BE2C (cell line): ENCODE data around the gene PRSS56.

Source experiments
- DNase-seq: peaks from one replicate; pipeline ENCODE4 v3.0.0-alpha.2; 2020
- H3K27me3 ChIP-seq: fragments of 250-450 bp; sonication (Bioruptor Pico); 2 replicates; pipeline ENCODE4 v1.5.1; 2020; ENCODE audit warnings: mild to moderate bottlenecking
- H3K36me3 ChIP-seq: fragments of 250-450 bp; sonication (Bioruptor Pico); 2 replicates; pipeline ENCODE4 v1.5.1; 2020; ENCODE audit warnings: mild to moderate bottlenecking
- H3K4me1 ChIP-seq: fragments of 250-450 bp; sonication (Bioruptor Pico); 2 replicates; pipeline ENCODE4 v1.5.1; 2020
- H3K4me3 ChIP-seq: 2 replicates; pipeline ENCODE4 v1.5.1; 2011; ENCODE audit warnings: low read depth, low read length
- H3K9me3 ChIP-seq: fragments of 250-450 bp; sonication (Bioruptor Pico); 2 replicates; pipeline ENCODE4 v1.5.1; 2020
- CTCF ChIP-seq: IDR thresholded peaks from 2 replicates; pipeline ENCODE4 v1.5.1; 2012; ENCODE audit warnings: mild to moderate bottlenecking, low read depth, low read length

PRSS56 gene

DNA sequence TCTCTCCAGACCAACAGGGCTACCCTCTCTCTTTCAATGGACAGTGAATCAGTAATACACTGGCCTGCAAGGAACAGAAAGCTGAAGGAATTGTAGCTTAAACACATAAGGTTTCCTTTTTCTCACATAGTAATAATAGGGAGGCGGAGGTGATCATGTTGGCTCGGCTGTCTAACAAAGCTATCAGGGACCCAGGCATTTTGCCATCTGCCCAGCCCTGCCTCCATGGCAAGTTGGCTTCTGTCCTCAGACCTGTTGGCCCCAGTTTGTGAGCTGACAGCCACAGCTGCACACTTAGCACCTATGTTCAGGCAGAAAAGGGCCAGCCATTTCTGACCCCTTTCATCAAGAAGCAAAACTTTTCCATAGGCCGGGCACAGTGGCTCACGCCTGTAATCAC, 17.3 kb downstream of the PRSS56 start:
- no peak for TF ChIP-seq CTCF
- Histone ChIP-seq H3K36me3 (no peaks in the 10 kb centered on the region), H3K9me3 (no peaks in the 10 kb centered on the region), H3K27me3 (no peaks in the 10 kb centered on the region), H3K4me3 (no peak overlapping the region), H3K4me1 (peaks cover 7% of the 10 kb centered on the region; the same call in 1 of the 2 replicates)
- DNase-seq, result no peak

- no peak for TF ChIP-seq CTCF
- H3K36me3 ChIP-seq, result no peaks in the 10 kb centered on the region; the same call in 1 of the 2 replicates
- H3K27me3 ChIP-seq, result no peaks in the 10 kb centered on the region
- no peaks in the 10 kb centered on the region for H3K4me1 ChIP-seq
- H3K4me3 ChIP-seq, result no peak overlapping the region
- H3K9me3 ChIP-seq, result no peaks in the 10 kb centered on the region
- no peak for DNase-seq
Measured at GRCh38 chr2:232538671-232539070, 18.5 kb downstream of the PRSS56 start.

DNA sequence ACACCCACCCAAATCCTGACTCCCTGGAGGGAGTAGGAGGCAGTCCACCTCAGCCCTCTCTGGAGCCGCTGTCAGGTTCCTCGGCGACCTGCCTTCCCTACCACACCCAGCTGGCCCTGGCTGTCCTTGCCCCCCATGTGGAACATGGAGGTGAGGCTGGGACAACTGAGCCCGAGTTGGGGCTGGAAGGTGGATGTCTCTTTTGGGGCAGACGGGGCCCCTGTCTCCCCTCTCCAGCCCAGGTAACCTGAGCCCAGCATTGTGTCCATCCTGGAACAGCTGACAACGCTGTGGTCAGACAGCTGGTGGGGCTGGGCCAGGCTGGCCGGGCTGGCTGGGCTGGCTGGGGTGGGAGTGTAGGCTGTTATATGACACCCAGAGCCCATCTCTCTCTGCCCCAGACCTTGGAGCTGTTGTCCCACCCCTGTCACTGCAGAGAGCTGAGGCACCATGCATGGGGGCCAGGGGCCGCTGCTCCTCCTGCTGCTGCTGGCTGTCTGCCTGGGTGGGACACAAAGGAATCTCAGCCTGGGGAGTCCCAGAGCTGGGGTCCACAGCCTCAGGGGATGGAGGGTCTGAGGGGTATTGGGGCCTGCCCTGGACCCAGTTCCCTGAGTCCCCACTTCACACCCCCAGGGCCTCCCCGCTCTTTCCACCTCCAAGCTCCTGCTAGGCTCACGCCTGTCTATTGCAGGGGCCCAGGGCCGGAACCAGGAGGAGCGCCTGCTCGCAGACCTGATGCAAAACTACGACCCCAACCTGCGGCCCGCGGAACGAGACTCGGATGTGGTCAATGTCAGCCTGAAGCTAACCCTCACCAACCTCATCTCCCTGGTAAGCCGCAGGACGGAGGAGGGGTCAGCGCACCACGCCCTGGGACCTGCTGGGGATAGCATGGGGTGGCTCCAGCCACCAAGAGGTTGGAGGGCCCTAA, 19.4 kb downstream of the PRSS56 start, which contains the start of gene CHRNG:
Gene CHRNG (plus strand): TSS at position 395 of the 934 bp plus-strand sequence. CDS start 56 bp downstream, at position 451.
- no peak for TF ChIP-seq CTCF
- Histone ChIP-seq H3K36me3 (no peaks in the 10 kb centered on the region; the same call in 1 of the 2 replicates), H3K4me3 (no peak within 1 kb of the TSS), H3K4me1 (no peaks in the 10 kb centered on the region), H3K27me3 (no peaks in the 10 kb centered on the region), H3K9me3 (no peaks in the 10 kb centered on the region)
- no peak for DNase-seq

DNA sequence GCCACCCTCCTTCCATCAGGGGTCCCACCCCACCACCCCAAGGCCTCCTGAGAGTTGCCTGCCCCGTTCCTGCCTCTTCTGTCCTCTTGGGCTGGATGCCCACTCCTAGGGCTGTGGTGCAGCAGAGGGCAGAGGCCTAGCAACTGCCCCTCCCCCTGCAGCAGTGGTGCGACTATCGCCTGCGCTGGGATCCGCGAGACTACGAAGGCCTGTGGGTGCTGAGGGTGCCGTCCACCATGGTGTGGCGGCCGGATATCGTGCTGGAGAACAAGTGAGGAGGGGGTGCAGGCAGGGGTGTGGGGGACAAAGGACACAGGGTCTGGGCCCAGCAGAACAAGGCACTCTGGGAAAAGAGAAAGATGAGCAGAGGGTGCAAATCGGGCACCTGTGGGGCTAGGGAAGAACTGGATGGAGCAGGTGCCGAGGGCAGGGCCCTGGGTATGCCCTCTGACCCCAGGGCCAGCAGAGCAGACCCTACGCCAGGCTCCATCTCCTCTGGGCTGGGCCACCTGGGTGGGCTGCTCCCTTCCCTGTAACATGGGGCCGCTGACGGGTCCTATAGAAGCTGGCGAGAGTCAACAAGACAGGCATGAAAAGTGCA, 20.4 kb downstream of the PRSS56 start:
- H3K4me3 ChIP-seq, result no peak overlapping the region
- no peak for DNase-seq
- no peak for TF ChIP-seq CTCF
- H3K27me3 ChIP-seq, result no peaks in the 10 kb centered on the region
- H3K9me3 ChIP-seq, result no peaks in the 10 kb centered on the region
- H3K36me3 ChIP-seq, result peaks cover 3% of the 10 kb centered on the region
- H3K4me1 ChIP-seq, result no peaks in the 10 kb centered on the region

DNA sequence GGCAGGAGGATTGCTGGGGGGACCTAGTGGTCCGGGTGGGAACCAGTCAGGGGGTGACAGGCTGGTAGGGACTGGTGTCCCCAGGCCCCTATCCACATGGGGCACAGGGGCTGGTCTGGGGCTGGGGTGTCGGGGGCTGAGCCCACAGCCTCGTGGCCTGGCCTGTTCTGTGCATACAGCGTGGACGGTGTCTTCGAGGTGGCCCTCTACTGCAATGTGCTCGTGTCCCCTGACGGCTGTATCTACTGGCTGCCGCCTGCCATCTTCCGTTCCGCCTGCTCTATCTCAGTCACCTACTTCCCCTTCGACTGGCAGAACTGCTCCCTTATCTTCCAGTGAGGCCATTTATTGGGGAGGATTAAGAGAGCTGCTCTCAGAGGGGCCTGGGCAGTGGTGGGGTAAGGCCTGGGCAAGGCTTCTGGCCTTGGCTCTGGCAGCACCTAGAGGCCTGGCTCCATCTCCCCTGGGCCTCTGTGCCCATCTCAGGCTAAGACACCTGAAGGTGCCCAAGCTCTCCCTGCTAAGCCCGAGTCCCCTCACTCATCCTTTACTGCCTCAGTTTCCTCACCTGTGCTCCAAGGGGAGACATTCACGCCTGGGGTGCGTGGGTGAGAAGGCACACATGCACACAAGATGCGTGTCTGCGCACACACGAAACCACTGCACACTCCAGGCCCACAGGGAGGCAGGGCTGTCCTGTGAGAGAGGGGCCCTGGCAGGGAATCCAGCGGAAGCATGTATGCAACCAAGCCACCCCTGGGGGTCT, 21.2 kb downstream of the PRSS56 start:
- H3K4me1 ChIP-seq, result no peaks in the 10 kb centered on the region
- H3K9me3 ChIP-seq, result no peaks in the 10 kb centered on the region
- peaks cover 3% of the 10 kb centered on the region for H3K36me3 ChIP-seq
- H3K27me3 ChIP-seq, result no peaks in the 10 kb centered on the region
- no peak overlapping the region for H3K4me3 ChIP-seq
- no peak for DNase-seq
- no peak for TF ChIP-seq CTCF
